ENCODE results near the gene IER5L. TPM values are rescaled to one million over a fixed set of nuclear protein-coding genes. Genes with fewer than 3 reads are reported as not detected.
A peak's percentile ranks its signal among the peaks of the same experiment; 100 is the strongest.
"Not testable (repeated sequence)": the region's sequence is repeated elsewhere in the genome, so short reads cannot be mapped to it uniquely, and the experiment has no call there.

Gene IER5L
- total and polyA plus RNA-seq, 4 donors: 8.8 to 66.9 (median 32.8) TPM

DNA sequence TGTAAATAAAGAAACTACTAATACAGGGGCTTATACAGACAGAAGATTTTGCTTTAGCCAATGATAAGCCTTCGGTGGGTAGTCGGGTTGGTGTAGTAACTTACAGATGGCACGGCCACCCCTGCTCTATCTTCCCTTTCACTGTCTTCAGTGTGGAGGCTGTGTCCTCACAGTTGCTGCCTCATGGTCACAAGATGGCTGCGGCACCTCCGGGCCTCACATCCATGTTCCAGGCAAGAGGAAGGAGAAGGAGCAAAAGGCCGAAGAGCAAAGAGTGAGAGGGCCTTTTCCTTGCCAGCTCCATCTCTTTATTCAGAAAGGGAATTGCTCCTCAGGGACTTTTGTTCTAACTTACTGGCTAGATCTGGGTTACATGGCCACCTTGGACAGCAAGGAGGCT, 22.2 kb upstream of the IER5L start:
- no peak for DNase-seq
- no peak overlapping the region for H3K27ac ChIP-seq (ENCODE audit: low read depth in 1 of 2, low read length in 2 of 2)

GRCh38 chr9:129199044-129199435, 21.0 kb upstream of the IER5L start:
- ATAC-seq (ENCODE audit: low FRiP score): no peak
- Histone ChIP-seq H3K27ac (ENCODE audit: low read depth in 1 of 2, low read length in 2 of 2) (no peak overlapping the region), H3K9me3 (ENCODE audit: control insufficient read depth, low read length) (no peaks in the 10 kb centered on the region), H3K27me3 (ENCODE audit: control insufficient read depth in 1 of 2, insufficient read depth in 2 of 2, low read length in 1 of 2) (no peaks in the 10 kb centered on the region), H3K4me3 (ENCODE audit: low read length in 2 of 2) (no peak overlapping the region), H3K4me1 (ENCODE audit: control insufficient read depth in 1 of 2, insufficient read depth in 2 of 2, low read length in 2 of 2) (no peaks in the 10 kb centered on the region), H3K36me3 (ENCODE audit: control insufficient read depth in 1 of 2, insufficient read depth in 2 of 2, low read length in 1 of 2) (no peaks in the 10 kb centered on the region)
- intact Hi-C loops (cut with DNase I): no loop called here
- WGBS, 2 donors: 90 to 92% methylated on average over 7 of the region's 7 CpGs
- no peak for DNase-seq

More for the DNA sequence above, 22.2 kb upstream of the IER5L start:
- Histone ChIP-seq H3K27me3 (ENCODE audit: control insufficient read depth in 1 of 2, insufficient read depth in 2 of 2, low read length in 1 of 2) (no peaks in the 10 kb centered on the region), H3K4me3 (ENCODE audit: low read length in 2 of 2) (no peak overlapping the region), H3K36me3 (ENCODE audit: control insufficient read depth in 1 of 2, insufficient read depth in 2 of 2, low read length in 1 of 2) (no peaks in the 10 kb centered on the region), H3K9me3 (ENCODE audit: control insufficient read depth, low read length) (no peaks in the 10 kb centered on the region), H3K4me1 (ENCODE audit: control insufficient read depth in 1 of 2, insufficient read depth in 2 of 2, low read length in 2 of 2) (no peaks in the 10 kb centered on the region)
- no peak for ATAC-seq (ENCODE audit: low FRiP score)
- intact Hi-C loops (cut with DNase I): loop anchor here in 1 of 2 donors (5.0 kb wide), 1 partner anchor 52 kb away; no protein-coding TSS in a partner anchor
- WGBS, 2 donors: 93 to 96% methylated on average over 6 of the region's 6 CpGs

DNA sequence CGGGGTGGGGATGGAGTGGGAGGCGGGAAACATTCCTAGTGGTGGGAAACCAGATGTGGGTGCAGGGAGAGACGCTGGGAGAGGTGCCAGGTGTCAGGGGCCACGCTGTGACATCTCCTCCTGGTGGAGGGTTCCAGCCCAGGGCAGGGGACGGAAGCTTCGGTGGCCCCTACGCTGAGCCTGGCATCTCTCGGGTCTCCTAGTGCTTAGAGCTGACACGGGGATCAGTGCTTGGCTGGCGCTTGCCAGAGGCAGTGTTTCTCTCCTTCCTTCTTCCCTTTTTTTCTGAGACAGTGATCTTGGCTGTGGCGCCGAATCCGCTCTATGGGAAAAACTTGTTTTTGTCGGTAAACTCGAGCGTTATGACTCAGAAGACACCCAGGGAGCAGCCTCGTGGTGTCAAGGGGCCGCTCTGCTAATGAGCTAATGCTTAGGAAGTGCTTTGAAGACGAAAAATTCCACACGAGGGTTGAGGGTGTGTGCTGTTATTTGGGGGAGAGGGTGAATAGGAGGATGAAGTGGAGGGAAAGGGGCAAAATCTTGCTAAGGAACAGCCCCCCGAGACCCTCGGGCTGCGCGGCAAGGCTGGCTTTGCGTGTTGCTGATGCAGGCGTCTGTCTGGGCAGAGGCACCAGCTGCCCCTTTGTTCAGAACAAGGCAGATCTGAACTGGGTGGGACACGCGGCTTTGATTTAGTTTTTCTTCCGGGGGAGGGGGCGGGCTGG, 20.4 kb upstream of the IER5L start:
- intact Hi-C loops (cut with DNase I): no loop called here
- Histone ChIP-seq H3K4me3 (ENCODE audit: low read length in 2 of 2) (no peak overlapping the region), H3K4me1 (ENCODE audit: control insufficient read depth in 1 of 2, insufficient read depth in 2 of 2, low read length in 2 of 2) (no peaks in the 10 kb centered on the region), H3K27me3 (ENCODE audit: control insufficient read depth in 1 of 2, insufficient read depth in 2 of 2, low read length in 1 of 2) (no peaks in the 10 kb centered on the region), H3K27ac (ENCODE audit: low read depth in 1 of 2, low read length in 2 of 2) (no peak overlapping the region), H3K36me3 (ENCODE audit: control insufficient read depth in 1 of 2, insufficient read depth in 2 of 2, low read length in 1 of 2) (no peaks in the 10 kb centered on the region), H3K9me3 (ENCODE audit: control insufficient read depth, low read length) (no peaks in the 10 kb centered on the region)
- peak; percentile 56 for ATAC-seq (ENCODE audit: low FRiP score)
- peak; percentile 83 to 85 for DNase-seq
- WGBS, 2 donors: 49 to 53% methylated on average over 30 of the region's 30 CpGs

DNA sequence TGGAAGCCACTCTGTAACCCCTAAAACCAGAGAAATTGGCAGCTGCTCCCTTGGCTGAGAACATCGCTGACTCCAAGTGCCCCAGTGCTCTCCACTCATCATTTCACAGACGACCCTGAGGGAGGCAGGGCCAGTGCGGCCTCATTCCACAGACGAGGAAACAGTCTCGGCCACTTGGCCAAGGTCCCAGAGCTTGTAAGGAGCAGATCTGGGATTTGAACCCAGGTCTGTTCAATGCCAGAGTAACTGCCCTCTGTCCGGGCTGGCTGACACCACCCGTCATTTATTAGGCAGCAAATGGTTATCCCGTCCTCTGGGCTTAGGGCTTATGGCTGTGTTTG, 19.9 kb upstream of the IER5L start:
- intact Hi-C loops (cut with DNase I): no loop called here
- no peak overlapping the region for H3K4me3 ChIP-seq (ENCODE audit: low read length in 2 of 2)
- DNase-seq (peak in 1 of 2 donors; percentile 66), ATAC-seq (ENCODE audit: low FRiP score) (peak; percentile 3)
- no peaks in the 10 kb centered on the region for H3K36me3 ChIP-seq (ENCODE audit: control insufficient read depth in 1 of 2, insufficient read depth in 2 of 2, low read length in 1 of 2)
- no peaks in the 10 kb centered on the region for H3K27me3 ChIP-seq (ENCODE audit: control insufficient read depth in 1 of 2, insufficient read depth in 2 of 2, low read length in 1 of 2)
- H3K27ac ChIP-seq (ENCODE audit: low read depth in 1 of 2, low read length in 2 of 2): no peak overlapping the region
- no peaks in the 10 kb centered on the region for H3K9me3 ChIP-seq (ENCODE audit: control insufficient read depth, low read length)
- WGBS, 2 donors: 36 to 38% methylated on average over 8 of the region's 8 CpGs
- no peaks in the 10 kb centered on the region for H3K4me1 ChIP-seq (ENCODE audit: control insufficient read depth in 1 of 2, insufficient read depth in 2 of 2, low read length in 2 of 2)

GRCh38 chr9:129197045-129197444, 19.0 kb upstream of the IER5L start:
- ATAC-seq (ENCODE audit: low FRiP score); H3K4me3 ChIP-seq (ENCODE audit: low read length in 2 of 2); H3K27ac ChIP-seq (ENCODE audit: low read depth in 1 of 2, low read length in 2 of 2); intact Hi-C loops (cut with DNase I); H3K9me3 ChIP-seq (ENCODE audit: control insufficient read depth, low read length); H3K4me1 ChIP-seq (ENCODE audit: control insufficient read depth in 1 of 2, insufficient read depth in 2 of 2, low read length in 2 of 2); H3K27me3 ChIP-seq (ENCODE audit: control insufficient read depth in 1 of 2, insufficient read depth in 2 of 2, low read length in 1 of 2); DNase-seq; H3K36me3 ChIP-seq (ENCODE audit: control insufficient read depth in 1 of 2, insufficient read depth in 2 of 2, low read length in 1 of 2): not testable (repeated sequence)
- WGBS, 2 donors: 94% methylated on average over 6 of the region's 6 CpGs

GRCh38 chr9:129195606-129196005, 17.5 kb upstream of the IER5L start:
- Histone ChIP-seq H3K4me1 (ENCODE audit: control insufficient read depth in 1 of 2, insufficient read depth in 2 of 2, low read length in 2 of 2) (no peaks in the 10 kb centered on the region), H3K27ac (ENCODE audit: low read depth in 1 of 2, low read length in 2 of 2) (no peak overlapping the region), H3K4me3 (ENCODE audit: low read length in 2 of 2) (no peak overlapping the region), H3K36me3 (ENCODE audit: control insufficient read depth in 1 of 2, insufficient read depth in 2 of 2, low read length in 1 of 2) (no peaks in the 10 kb centered on the region), H3K27me3 (ENCODE audit: control insufficient read depth in 1 of 2, insufficient read depth in 2 of 2, low read length in 1 of 2) (no peaks in the 10 kb centered on the region), H3K9me3 (ENCODE audit: control insufficient read depth, low read length) (no peaks in the 10 kb centered on the region)
- intact Hi-C loops (cut with DNase I): no loop called here
- ATAC-seq (ENCODE audit: low FRiP score) (no peak), DNase-seq (no peak)
- 95 to 97% methylated on average over 10 of the region's 10 CpGs for WGBS, 2 donors

DNA sequence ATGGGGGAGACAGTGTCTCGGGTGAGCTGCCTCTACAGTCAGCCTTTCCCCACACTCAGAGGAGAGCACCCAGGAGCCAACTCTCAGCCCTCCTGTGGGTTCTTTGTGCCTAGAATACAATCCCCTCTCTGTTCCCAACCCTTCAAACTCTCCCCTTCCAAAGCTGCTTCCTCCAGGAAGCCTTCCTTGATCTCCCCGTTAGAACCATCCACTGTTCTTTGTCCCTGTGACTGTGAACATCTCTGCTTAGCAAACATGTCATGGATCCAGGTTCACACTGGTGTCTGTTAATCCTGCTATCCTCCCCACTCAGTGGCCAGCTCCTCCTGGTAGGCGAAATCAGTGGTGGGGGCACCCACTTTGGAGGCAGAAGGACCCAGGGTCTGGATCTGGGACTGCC, 16.2 kb upstream of the IER5L start:
- 83 to 89% methylated on average over 3 of the region's 3 CpGs for WGBS, 2 donors
- H3K27me3 ChIP-seq (ENCODE audit: control insufficient read depth in 1 of 2, insufficient read depth in 2 of 2, low read length in 1 of 2): no peaks in the 10 kb centered on the region
- ATAC-seq (ENCODE audit: low FRiP score): no peak
- no peaks in the 10 kb centered on the region for H3K36me3 ChIP-seq (ENCODE audit: control insufficient read depth in 1 of 2, insufficient read depth in 2 of 2, low read length in 1 of 2)
- DNase-seq: no peak
- H3K4me3 ChIP-seq (ENCODE audit: low read length in 2 of 2): no peak overlapping the region
- intact Hi-C loops (cut with DNase I): no loop called here
- no peaks in the 10 kb centered on the region for H3K4me1 ChIP-seq (ENCODE audit: control insufficient read depth in 1 of 2, insufficient read depth in 2 of 2, low read length in 2 of 2)
- H3K27ac ChIP-seq (ENCODE audit: low read depth in 1 of 2, low read length in 2 of 2): no peak overlapping the region
- no peaks in the 10 kb centered on the region for H3K9me3 ChIP-seq (ENCODE audit: control insufficient read depth, low read length)

DNA sequence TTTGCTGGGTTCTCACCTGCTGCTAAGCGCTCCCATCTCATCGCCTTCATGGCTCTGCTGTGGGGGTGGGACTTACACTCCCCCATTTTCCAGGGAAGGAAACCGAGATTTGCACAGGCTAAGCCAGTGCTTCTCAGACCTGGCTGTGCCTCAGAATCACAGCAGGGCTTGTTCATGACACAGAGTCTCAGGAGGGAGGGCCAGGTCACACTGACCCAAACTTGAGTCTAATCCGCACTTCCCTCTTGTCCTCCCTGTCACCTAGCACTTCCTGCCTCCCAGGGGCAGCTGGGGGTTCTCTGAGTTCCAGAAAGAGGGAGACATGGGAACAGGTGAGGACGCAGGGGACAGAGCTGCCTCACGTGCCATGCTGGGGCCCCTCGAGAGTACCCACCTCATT, 15.6 kb upstream of the IER5L start:
- intact Hi-C loops (cut with DNase I): no loop called here
- H3K36me3 ChIP-seq (ENCODE audit: control insufficient read depth in 1 of 2, insufficient read depth in 2 of 2, low read length in 1 of 2): no peaks in the 10 kb centered on the region
- no peaks in the 10 kb centered on the region for H3K4me1 ChIP-seq (ENCODE audit: control insufficient read depth in 1 of 2, insufficient read depth in 2 of 2, low read length in 2 of 2)
- H3K27ac ChIP-seq (ENCODE audit: low read depth in 1 of 2, low read length in 2 of 2): no peak overlapping the region
- ATAC-seq (ENCODE audit: low FRiP score): no peak
- H3K9me3 ChIP-seq (ENCODE audit: control insufficient read depth, low read length): no peaks in the 10 kb centered on the region
- no peak overlapping the region for H3K4me3 ChIP-seq (ENCODE audit: low read length in 2 of 2)
- WGBS, 2 donors: 90 to 92% methylated on average over 7 of the region's 7 CpGs
- DNase-seq: no peak
- H3K27me3 ChIP-seq (ENCODE audit: control insufficient read depth in 1 of 2, insufficient read depth in 2 of 2, low read length in 1 of 2): no peaks in the 10 kb centered on the region

DNA sequence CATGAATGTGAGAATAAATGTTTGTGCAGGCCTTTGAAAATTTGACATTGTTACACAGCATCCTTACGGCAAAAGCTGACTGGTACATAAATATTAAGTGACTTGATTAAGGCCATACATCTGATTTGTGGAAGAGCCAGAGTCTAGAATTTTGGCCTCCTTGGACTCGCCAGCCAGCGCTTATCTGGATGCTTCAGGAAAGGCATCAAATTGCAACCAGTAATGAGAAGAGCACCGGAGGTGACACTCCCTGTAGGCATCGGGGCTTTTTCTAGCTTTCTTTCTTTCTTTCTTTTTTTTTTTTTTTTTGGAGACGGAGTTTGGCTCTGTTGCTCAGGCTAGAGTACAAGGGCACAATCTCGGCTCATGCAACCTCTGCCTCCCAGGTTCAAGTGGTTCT, 13.2 kb upstream of the IER5L start:
- H3K27me3 ChIP-seq (ENCODE audit: control insufficient read depth in 1 of 2, insufficient read depth in 2 of 2, low read length in 1 of 2): no peaks in the 10 kb centered on the region
- H3K36me3 ChIP-seq (ENCODE audit: control insufficient read depth in 1 of 2, insufficient read depth in 2 of 2, low read length in 1 of 2): no peaks in the 10 kb centered on the region
- DNase-seq (no peak), ATAC-seq (ENCODE audit: low FRiP score) (no peak)
- intact Hi-C loops (cut with DNase I): no loop called here
- no peaks in the 10 kb centered on the region for H3K4me1 ChIP-seq (ENCODE audit: control insufficient read depth in 1 of 2, insufficient read depth in 2 of 2, low read length in 2 of 2)
- H3K27ac ChIP-seq (ENCODE audit: low read depth in 1 of 2, low read length in 2 of 2): no peak overlapping the region
- H3K4me3 ChIP-seq (ENCODE audit: low read length in 2 of 2): no peak overlapping the region
- H3K9me3 ChIP-seq (ENCODE audit: control insufficient read depth, low read length): no peaks in the 10 kb centered on the region
- WGBS, 2 donors: 95% methylated on average over 7 of the region's 7 CpGs
